Transverse colon (tissue), 4 donors: ENCODE measurements around the gene MYLK. TPM values are rescaled to one million over a fixed set of nuclear protein-coding genes. Genes with fewer than 3 reads are reported as not detected.

Source experiments
- DNase-seq: peaks from one replicate; pipeline ENCODE4 v3.0.0-alpha.2; 2019
- H3K27ac ChIP-seq, 4 donors: fragments of 200-600 bp; sonication (generic); 2 replicates each; pipeline ENCODE4 v1.5.1; 2016 to 2018; ENCODE audit warnings: inconsistent platforms in 4 of 4
- H3K27me3 ChIP-seq: fragments of 200-600 bp; sonication (generic); 2 replicates; pipeline ENCODE4 v1.5.1; 2017; ENCODE audit warnings: inconsistent platforms
- H3K36me3 ChIP-seq, 4 donors: fragments of 200-600 bp; sonication (generic); 2 replicates each; pipeline ENCODE4 v1.5.1; 2017 to 2019; ENCODE audit warnings: inconsistent platforms in 4 of 4
- H3K4me1 ChIP-seq, 4 donors: fragments of 200-600 bp; sonication (generic); 2 replicates each; pipeline ENCODE4 v1.5.1; 2017 to 2020; ENCODE audit warnings: inconsistent platforms in 4 of 4
- H3K4me3 ChIP-seq, 4 donors: fragments of 200-600 bp; sonication (generic); 1 replicate in 1 of 4; 2 replicates in 3 of 4; pipeline versions ENCODE4 v1.5.1 to v1.6.1; 2017 to 2019; ENCODE audit warnings: inconsistent platforms in 4 of 4
- H3K9me3 ChIP-seq, 2 donors: fragments of 200-600 bp; sonication (generic); 2 replicates each; pipeline ENCODE4 v1.5.1; 2017 to 2019; ENCODE audit warnings: inconsistent platforms in 2 of 2
- EP300 ChIP-seq: sonication (generic); formaldehyde crosslinking; IDR thresholded peaks from one replicate; pipeline ENCODE4 v1.6.1; 2017; ENCODE audit warnings: antibody characterized with exemption, low read depth
- POLR2A ChIP-seq: fragments of 450-650 bp; IDR thresholded peaks from one replicate; pipeline ENCODE4 v1.6.1; 2016; ENCODE audit warnings: antibody characterized with exemption, mild to moderate bottlenecking, moderate library complexity
- POLR2AphosphoS5 ChIP-seq, 3 donors: sonication (generic); formaldehyde crosslinking; IDR thresholded peaks; one replicate each; pipeline ENCODE4 v1.6.1; 2016; ENCODE audit warnings: antibody characterized with exemption in 3 of 3
- WGBS, 2 donors: methylation state at CpG; one replicate each; pipeline ENCODE4 v1.1.5; 2018; ENCODE audit warnings: low coverage in 1 of 2; 5-methylcytosine and 5-hydroxymethylcytosine counted together
- in situ Hi-C, 4 donors: fragments of 200-750 bp; cut with MboI; loops; one replicate each; pipeline versions ENCODE4 v1.15.0 to v1.15.1; 2017; ENCODE audit warnings: low sequenced_read_pairs in 3 of 4, low pct_ligation_motif_present in 1 of 4, low pct_unique_long_range_greater_than_20kb in 1 of 4
- intact Hi-C: fragments of 100-400 bp; cut with DNase I; formaldehyde crosslinking; loops from one replicate; pipeline ENCODE4 v1.15.1; 2023; ENCODE audit warnings: low total_unique reads
- total RNA-seq, 4 donors: library from RNA; depleted of rRNA; stranded (reverse); fragments of >200 nt; gene quantifications; one replicate each; pipeline ENCODE4 v1.1.0, GENCODE V29; 2016
- TF ChIP-seq, protein P1 (sequence below), 5 experiments: fragments of 200-600 bp in 3 of 5; fragments of 450-650 bp in 2 of 5; sonication (generic) in 3 of 5; IDR thresholded peaks; 1 replicate in 2 of 5; 2 replicates in 3 of 5; pipeline ENCODE4 v1.5.1; 2016 to 2017; ENCODE audit warnings: antibody characterized with exemption in 5 of 5, inconsistent platforms in 3 of 5, mild to moderate bottlenecking in 2 of 5, moderate library complexity in 1 of 5

MYLK gene
- total RNA-seq, 4 donors from 2014 or later: 230 to 527 (median 349) TPM

DNA sequence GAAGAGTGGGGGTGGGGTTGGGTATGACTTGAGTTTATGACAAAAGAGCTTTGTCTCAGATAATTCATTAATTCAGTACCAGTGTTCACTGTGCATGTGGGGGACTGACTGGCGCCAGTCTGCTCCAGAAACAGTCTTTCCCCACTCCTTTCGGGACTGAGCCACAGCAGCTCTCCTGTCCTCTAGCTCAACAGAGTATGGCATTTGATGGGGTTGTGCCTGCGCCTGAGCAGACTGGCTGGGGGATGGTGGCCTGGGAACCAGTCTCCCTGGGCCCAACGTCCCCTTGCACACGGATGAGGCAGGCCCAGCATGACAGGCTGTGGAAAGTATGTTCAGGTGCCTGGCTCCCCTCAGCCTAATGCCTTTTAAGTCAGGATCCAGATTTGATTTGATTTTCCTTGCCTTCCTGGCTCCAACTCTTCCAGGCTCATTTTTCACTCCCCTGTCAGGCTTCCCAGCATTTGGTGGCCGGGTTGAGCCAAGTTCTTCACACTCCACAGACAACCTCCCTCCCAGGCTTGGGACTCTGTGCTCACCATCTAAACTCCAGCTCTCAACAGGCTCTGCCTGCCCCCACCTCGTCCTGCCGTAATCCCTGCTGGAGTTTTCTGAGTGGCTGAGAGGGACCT, 105.0 kb downstream of the MYLK start:
- intact Hi-C loops: no loop called here
- no peak for DNase-seq
- 69% methylated on average over 8 of the region's 8 CpGs; no CpG with 5 or more reads in 1 of the 2 donors for WGBS, 2 donors
- no peaks in the 10 kb centered on the region for H3K36me3 ChIP-seq
- no peak overlapping the region for H3K4me3 ChIP-seq
- peak overlapping the region; percentile 18 to 87 (median 56) for H3K27ac ChIP-seq
- H3K27me3 ChIP-seq: no peaks in the 10 kb centered on the region
- TF ChIP-seq POLR2A: no peak
- peak in 1 of 3 donors; percentile 8 for TF ChIP-seq POLR2AphosphoS5 (IDR thresholded peaks at IDR 0.05)
- no peak for TF ChIP-seq EP300
- TF ChIP-seq, protein P1, sequence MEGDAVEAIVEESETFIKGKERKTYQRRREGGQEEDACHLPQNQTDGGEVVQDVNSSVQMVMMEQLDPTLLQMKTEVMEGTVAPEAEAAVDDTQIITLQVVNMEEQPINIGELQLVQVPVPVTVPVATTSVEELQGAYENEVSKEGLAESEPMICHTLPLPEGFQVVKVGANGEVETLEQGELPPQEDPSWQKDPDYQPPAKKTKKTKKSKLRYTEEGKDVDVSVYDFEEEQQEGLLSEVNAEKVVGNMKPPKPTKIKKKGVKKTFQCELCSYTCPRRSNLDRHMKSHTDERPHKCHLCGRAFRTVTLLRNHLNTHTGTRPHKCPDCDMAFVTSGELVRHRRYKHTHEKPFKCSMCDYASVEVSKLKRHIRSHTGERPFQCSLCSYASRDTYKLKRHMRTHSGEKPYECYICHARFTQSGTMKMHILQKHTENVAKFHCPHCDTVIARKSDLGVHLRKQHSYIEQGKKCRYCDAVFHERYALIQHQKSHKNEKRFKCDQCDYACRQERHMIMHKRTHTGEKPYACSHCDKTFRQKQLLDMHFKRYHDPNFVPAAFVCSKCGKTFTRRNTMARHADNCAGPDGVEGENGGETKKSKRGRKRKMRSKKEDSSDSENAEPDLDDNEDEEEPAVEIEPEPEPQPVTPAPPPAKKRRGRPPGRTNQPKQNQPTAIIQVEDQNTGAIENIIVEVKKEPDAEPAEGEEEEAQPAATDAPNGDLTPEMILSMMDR (IDR thresholded peaks at IDR 0.05): no peak
- H3K4me1 ChIP-seq: peaks cover 7 to 55% (median 35%) of the 10 kb centered on the region in 4 donors
- H3K9me3 ChIP-seq: no peaks in the 10 kb centered on the region
- in situ Hi-C loops: no loop called here

DNA sequence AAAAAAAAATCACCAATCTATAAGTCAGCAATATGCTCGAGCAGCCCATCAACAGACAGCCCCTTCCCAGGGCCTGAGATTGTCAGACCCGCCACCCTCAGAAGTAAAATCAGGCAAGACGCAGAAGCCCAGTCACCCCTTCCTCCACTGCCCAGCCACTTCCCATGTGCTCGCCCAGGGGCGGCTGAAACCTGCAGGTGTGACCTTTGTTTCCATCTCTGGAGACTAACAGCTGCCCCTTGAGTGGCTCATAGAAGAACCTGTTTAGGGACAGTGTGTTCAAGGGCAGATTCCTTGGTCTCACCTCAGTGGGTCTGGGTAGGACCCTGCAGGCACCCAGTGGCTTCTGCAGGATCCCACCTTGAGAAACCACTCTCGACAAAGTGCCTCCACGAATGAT, 105.6 kb downstream of the MYLK start:
- Histone ChIP-seq H3K27me3 (no peaks in the 10 kb centered on the region), H3K4me3 (no peak overlapping the region), H3K27ac (peak overlapping the region; percentile 18 to 87 (median 56)), H3K4me1 (peaks cover 7 to 49% (median 29%) of the 10 kb centered on the region in 4 donors), H3K9me3 (no peaks in the 10 kb centered on the region), H3K36me3 (no peaks in the 10 kb centered on the region)
- TF ChIP-seq POLR2AphosphoS5 (IDR thresholded peaks at IDR 0.05) (no peak), EP300 (no peak), POLR2A (no peak)
- TF ChIP-seq, protein P1 (IDR thresholded peaks at IDR 0.05): no peak
- WGBS, 2 donors: 86 to 100% methylated on average over 1 to 7 of the region's 7 CpGs
- no peak for DNase-seq
- intact Hi-C loops (no loop called here), in situ Hi-C loops (no loop called here)

DNA sequence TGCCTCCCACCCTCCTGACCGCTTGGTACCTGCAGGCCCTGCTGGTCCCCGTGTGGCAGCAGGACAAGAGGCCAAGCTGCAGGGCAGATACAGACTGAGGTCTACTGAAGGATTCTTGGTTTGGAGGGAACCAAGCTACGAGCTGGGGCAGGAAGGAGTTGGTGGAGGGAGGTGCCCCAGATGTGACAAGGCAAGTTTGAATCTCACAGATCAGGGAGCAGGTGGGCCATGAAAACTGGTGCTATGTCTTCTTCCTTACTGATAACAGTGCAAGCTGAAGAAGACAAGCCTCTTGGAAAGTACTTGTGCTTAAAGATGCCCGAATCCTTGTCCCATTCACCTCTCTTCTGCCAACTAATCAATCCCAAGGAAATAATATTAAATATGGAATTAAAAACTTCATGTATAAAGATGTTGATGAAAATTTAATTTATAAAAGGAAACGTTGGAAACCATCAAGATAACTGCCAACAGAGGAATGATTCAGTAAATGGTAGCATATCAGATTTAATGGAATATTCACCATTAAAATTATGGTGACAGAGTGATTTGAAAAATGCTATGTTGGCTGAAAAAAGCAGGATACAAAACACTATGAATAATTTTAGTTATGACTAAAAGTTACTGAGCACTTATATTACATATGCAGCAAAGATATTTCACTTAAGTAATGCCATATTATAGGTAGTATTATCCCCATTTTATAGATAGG, 107.9 kb downstream of the MYLK start:
- no peaks in the 10 kb centered on the region for H3K9me3 ChIP-seq
- H3K4me1 ChIP-seq: peaks cover 3 to 26% (median 20%) of the 10 kb centered on the region in 4 donors
- in situ Hi-C loops (no loop called here), intact Hi-C loops (no loop called here)
- no peak overlapping the region for H3K27ac ChIP-seq
- no peaks in the 10 kb centered on the region for H3K27me3 ChIP-seq
- no peaks in the 10 kb centered on the region for H3K36me3 ChIP-seq
- WGBS, 2 donors: 74 to 75% methylated on average over 2 to 5 of the region's 5 CpGs
- H3K4me3 ChIP-seq: no peak overlapping the region
- TF ChIP-seq POLR2A: no peak
- no peak for TF ChIP-seq EP300
- TF ChIP-seq, protein P1 (IDR thresholded peaks at IDR 0.05): no peak
- TF ChIP-seq POLR2AphosphoS5 (IDR thresholded peaks at IDR 0.05): no peak
- DNase-seq: no peak

DNA sequence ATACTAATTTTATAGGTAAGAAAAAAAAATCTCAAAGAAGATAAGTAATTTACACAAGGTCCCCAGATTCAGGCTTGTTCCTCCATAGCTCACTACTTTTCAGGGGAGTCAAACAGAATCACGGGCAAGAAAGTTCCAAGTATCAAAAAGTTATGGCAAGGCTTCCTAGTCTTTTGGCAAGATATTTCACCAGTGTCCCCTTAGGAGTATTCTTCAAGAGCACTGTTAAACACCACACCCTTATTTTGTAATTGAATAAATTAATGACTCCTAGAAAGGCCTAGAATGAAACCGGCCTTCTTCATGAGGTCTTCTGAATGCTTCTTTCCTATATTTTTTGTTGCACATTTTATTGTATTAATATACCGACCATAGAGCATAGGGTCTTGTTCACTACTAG, 109.7 kb downstream of the MYLK start:
- Histone ChIP-seq H3K36me3 (no peaks in the 10 kb centered on the region), H3K4me3 (no peak overlapping the region), H3K4me1 (peaks cover 0 to 9% (median 5%) of the 10 kb centered on the region in 4 donors), H3K27me3 (no peaks in the 10 kb centered on the region), H3K9me3 (no peaks in the 10 kb centered on the region), H3K27ac (peak overlapping the region in 2 of 4 donors; percentile 28 to 33)
- intact Hi-C loops: no loop called here
- 88 to 95% methylated on average over 2 to 3 of the region's 3 CpGs for WGBS, 2 donors
- no peak for TF ChIP-seq POLR2A
- TF ChIP-seq, protein P1 (IDR thresholded peaks at IDR 0.05): no peak
- TF ChIP-seq EP300: no peak
- no peak for TF ChIP-seq POLR2AphosphoS5 (IDR thresholded peaks at IDR 0.05)
- no peak for DNase-seq
- in situ Hi-C loops: no loop called here
